Smooth muscle cell (in vitro differentiated cells): ENCODE data around the gene RAD51B. TPM values are rescaled to one million over a fixed set of nuclear protein-coding genes. Genes with fewer than 3 reads are reported as not detected.

Source experiments
- DNase-seq: peaks from one replicate; lab custom pipeline; 2025; ENCODE audit not compliant: unreplicated experiment; lab: John Stamatoyannopoulos, UW
- H2AFZ ChIP-seq: fragments of 200-600 bp; sonication (generic); 2 replicates; pipeline ENCODE4 v1.6.0; 2016; ENCODE audit warnings: antibody characterized with exemption, low read depth, mild to moderate bottlenecking
- H3F3A ChIP-seq: fragments of 200-600 bp; sonication (generic); 2 replicates; pipeline ENCODE4 v1.6.0; 2017; ENCODE audit warnings: antibody characterized with exemption, low read depth
- H3K27ac ChIP-seq: fragments of 200-600 bp; sonication (generic); 2 replicates; pipeline ENCODE4 v1.5.1; 2016; ENCODE audit warnings: low read depth, mild to moderate bottlenecking
- H3K27me3 ChIP-seq: fragments of 200-600 bp; sonication (generic); 2 replicates; pipeline ENCODE4 v1.6.1; 2016; ENCODE audit warnings: low read depth, mild to moderate bottlenecking
- H3K36me3 ChIP-seq: fragments of 200-600 bp; sonication (generic); 2 replicates; pipeline ENCODE4 v1.5.1; 2016; ENCODE audit warnings: low read depth
- H3K4me1 ChIP-seq: fragments of 200-600 bp; sonication (generic); 2 replicates; pipeline ENCODE4 v1.5.1; 2016; ENCODE audit warnings: low read depth
- H3K4me2 ChIP-seq: fragments of 200-600 bp; sonication (generic); 2 replicates; pipeline ENCODE4 v1.6.0; 2016; ENCODE audit warnings: mild to moderate bottlenecking
- H3K4me3 ChIP-seq: fragments of 200-600 bp; sonication (generic); 2 replicates; pipeline ENCODE4 v1.5.1; 2016; ENCODE audit warnings: mild to moderate bottlenecking
- H3K79me2 ChIP-seq: fragments of 200-600 bp; sonication (generic); 2 replicates; pipeline ENCODE4 v1.6.0; 2016; ENCODE audit warnings: low read depth, mild to moderate bottlenecking
- H3K9ac ChIP-seq: fragments of 200-600 bp; sonication (generic); 2 replicates; pipeline ENCODE4 v1.6.0; 2016; ENCODE audit warnings: low read depth
- H3K9me3 ChIP-seq: fragments of 200-600 bp; sonication (generic); replicated peaks from 2 replicates; pipeline ENCODE4 v1.5.1; 2016; ENCODE audit warnings: low read depth
- H4K20me1 ChIP-seq: fragments of 200-600 bp; sonication (generic); 2 replicates; pipeline ENCODE4 v1.6.0; 2016; ENCODE audit warnings: low read depth
- WGBS: methylation state at CpG from one replicate; pipeline ENCODE4 v1.1.7; 2016; ENCODE audit warnings: low lambda C conversion rate; 5-methylcytosine and 5-hydroxymethylcytosine counted together
- polyA plus RNA-seq: library from polyadenylated mRNA; unstranded; fragments of >200 nt; fragmentation: Nextera tagmentation; extraction: Ambion mirVana; gene quantifications from 2 replicates; pipeline ENCODE4 v1.2.1, GENCODE V29; 2016
- total RNA-seq: library from RNA; depleted of rRNA; stranded (reverse); fragments of >200 nt; gene quantifications from 2 replicates; pipeline ENCODE4 v1.2.3, GENCODE V29; 2014
- TF ChIP-seq, protein P1 (sequence below): fragments of 200-600 bp; sonication (generic); IDR thresholded peaks from 2 replicates; pipeline ENCODE4 v1.5.1; 2017; ENCODE audit warnings: borderline replicate concordance, mild to moderate bottlenecking, antibody characterized with exemption; ENCODE audit not compliant: insufficient read depth, poor library complexity, severe bottlenecking

The RAD51B gene
- total and polyA plus RNA-seq, 2 experiments from 2014 or later: 4.6 to 5.3 TPM

- Histone ChIP-seq H3K9me3 (peaks cover 15% of the 10 kb centered on the region), H3K4me2 (peak overlapping the region; percentile 3), H4K20me1 (no peaks in the 10 kb centered on the region), H3K27ac (peak overlapping the region; percentile 68), H3K4me3 (no peak overlapping the region), H2AFZ (no peak overlapping the region), H3K9ac (peak overlapping the region; percentile 4), H3K36me3 (peaks cover 7% of the 10 kb centered on the region), H3K4me1 (peaks cover 28% of the 10 kb centered on the region), H3K27me3 (no peaks in the 10 kb centered on the region), H3K79me2 (no peaks in the 10 kb centered on the region), H3F3A (no peaks in the 10 kb centered on the region)
- DNase-seq: no peak
- 100% methylated on average over 1 of the region's 1 CpG for WGBS
- TF ChIP-seq, protein P1, sequence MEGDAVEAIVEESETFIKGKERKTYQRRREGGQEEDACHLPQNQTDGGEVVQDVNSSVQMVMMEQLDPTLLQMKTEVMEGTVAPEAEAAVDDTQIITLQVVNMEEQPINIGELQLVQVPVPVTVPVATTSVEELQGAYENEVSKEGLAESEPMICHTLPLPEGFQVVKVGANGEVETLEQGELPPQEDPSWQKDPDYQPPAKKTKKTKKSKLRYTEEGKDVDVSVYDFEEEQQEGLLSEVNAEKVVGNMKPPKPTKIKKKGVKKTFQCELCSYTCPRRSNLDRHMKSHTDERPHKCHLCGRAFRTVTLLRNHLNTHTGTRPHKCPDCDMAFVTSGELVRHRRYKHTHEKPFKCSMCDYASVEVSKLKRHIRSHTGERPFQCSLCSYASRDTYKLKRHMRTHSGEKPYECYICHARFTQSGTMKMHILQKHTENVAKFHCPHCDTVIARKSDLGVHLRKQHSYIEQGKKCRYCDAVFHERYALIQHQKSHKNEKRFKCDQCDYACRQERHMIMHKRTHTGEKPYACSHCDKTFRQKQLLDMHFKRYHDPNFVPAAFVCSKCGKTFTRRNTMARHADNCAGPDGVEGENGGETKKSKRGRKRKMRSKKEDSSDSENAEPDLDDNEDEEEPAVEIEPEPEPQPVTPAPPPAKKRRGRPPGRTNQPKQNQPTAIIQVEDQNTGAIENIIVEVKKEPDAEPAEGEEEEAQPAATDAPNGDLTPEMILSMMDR: no peak
Observed at GRCh38 chr14:68536018-68536410, 716.4 kb downstream of the RAD51B start.

DNA sequence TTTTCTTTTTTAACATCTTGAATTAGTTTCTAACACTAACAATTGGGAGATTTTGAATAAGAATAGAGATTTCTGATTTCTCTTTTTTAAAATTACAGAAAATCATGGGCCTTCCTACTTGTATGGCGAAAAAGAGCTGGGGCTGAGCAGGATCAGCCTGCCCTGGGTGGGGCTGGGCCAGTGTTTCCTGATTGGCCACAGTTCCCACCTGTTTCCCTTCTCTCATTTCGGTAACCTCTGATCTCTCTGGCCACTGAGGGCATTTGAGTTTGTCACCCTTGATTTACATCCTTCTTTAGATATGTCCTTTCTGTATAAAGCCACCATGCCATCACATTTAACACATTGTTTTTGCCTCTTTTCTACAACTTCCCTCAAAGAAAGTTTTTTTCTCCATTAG is 719.1 kb downstream of the RAD51B start:
- Histone ChIP-seq H3K4me2 (no peak overlapping the region), H4K20me1 (no peaks in the 10 kb centered on the region), H3K4me3 (no peak overlapping the region), H3K4me1 (peaks cover 28% of the 10 kb centered on the region), H3K9ac (no peak overlapping the region), H3K9me3 (no peaks in the 10 kb centered on the region), H3K79me2 (no peaks in the 10 kb centered on the region), H3F3A (no peaks in the 10 kb centered on the region), H3K36me3 (no peaks in the 10 kb centered on the region), H2AFZ (no peak overlapping the region), H3K27ac (no peak overlapping the region), H3K27me3 (no peaks in the 10 kb centered on the region)
- no peak for DNase-seq
- TF ChIP-seq, protein P1: no peak
- 100% methylated on average over 2 of the region's 2 CpGs for WGBS

DNA sequence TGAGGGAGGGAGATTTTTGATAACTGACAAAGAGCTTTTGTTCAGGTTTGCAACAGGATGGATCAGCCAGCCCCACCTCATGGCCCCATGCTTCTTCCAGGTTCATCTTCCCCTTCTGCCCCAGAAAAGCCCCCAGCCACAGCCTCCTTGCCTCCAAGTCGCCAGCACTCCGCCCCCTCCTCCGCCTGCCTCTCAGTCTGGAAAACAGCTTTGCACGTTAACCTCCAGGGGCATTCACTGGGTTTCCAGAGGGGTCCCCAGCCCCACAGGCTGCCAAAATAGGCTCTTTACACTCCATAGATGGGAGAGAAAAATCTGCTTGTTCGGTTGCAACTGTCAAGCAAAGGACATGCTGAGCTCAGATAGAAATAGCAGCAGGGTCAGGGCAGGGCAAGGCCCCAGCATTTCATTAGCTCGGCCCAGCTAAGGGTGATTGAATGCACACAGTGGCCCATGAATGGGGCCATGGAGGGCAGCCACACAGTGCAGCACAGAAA is 719.7 kb downstream of the RAD51B start:
- no peak for DNase-seq
- Histone ChIP-seq H3K27me3 (no peaks in the 10 kb centered on the region), H3K36me3 (no peaks in the 10 kb centered on the region), H3K4me1 (peaks cover 28% of the 10 kb centered on the region), H3K9me3 (no peaks in the 10 kb centered on the region), H3K79me2 (no peaks in the 10 kb centered on the region), H3K9ac (no peak overlapping the region), H3K27ac (no peak overlapping the region), H3F3A (no peaks in the 10 kb centered on the region), H4K20me1 (no peaks in the 10 kb centered on the region), H2AFZ (no peak overlapping the region), H3K4me3 (no peak overlapping the region), H3K4me2 (no peak overlapping the region)
- TF ChIP-seq, protein P1: no peak
- whole genome bisulfite sequencing: 85% methylated on average over 6 of the region's 6 CpGs

GRCh38 chr14:68539789-68540188 is 720.2 kb downstream of the RAD51B start:
- Histone ChIP-seq H3K9ac (no peak overlapping the region), H3K4me2 (no peak overlapping the region), H3K36me3 (no peaks in the 10 kb centered on the region), H3K27me3 (no peaks in the 10 kb centered on the region), H3K9me3 (no peaks in the 10 kb centered on the region), H2AFZ (no peak overlapping the region), H4K20me1 (no peaks in the 10 kb centered on the region), H3F3A (peaks cover 5% of the 10 kb centered on the region), H3K27ac (no peak overlapping the region), H3K79me2 (no peaks in the 10 kb centered on the region), H3K4me1 (peaks cover 28% of the 10 kb centered on the region), H3K4me3 (no peak overlapping the region)
- TF ChIP-seq, protein P1: no peak
- no peak for DNase-seq
- WGBS: 80% methylated on average over 3 of the region's 3 CpGs
